ENCODE data around the gene GARIN5B. TPM values are rescaled to one million over a fixed set of nuclear protein-coding genes. Genes with fewer than 3 reads are reported as not detected.
A peak's percentile ranks its signal among the peaks of the same experiment; 100 is the strongest.

GARIN5B gene
- total and polyA plus RNA-seq, 5 donors from 2014 or later: not detected

DNA sequence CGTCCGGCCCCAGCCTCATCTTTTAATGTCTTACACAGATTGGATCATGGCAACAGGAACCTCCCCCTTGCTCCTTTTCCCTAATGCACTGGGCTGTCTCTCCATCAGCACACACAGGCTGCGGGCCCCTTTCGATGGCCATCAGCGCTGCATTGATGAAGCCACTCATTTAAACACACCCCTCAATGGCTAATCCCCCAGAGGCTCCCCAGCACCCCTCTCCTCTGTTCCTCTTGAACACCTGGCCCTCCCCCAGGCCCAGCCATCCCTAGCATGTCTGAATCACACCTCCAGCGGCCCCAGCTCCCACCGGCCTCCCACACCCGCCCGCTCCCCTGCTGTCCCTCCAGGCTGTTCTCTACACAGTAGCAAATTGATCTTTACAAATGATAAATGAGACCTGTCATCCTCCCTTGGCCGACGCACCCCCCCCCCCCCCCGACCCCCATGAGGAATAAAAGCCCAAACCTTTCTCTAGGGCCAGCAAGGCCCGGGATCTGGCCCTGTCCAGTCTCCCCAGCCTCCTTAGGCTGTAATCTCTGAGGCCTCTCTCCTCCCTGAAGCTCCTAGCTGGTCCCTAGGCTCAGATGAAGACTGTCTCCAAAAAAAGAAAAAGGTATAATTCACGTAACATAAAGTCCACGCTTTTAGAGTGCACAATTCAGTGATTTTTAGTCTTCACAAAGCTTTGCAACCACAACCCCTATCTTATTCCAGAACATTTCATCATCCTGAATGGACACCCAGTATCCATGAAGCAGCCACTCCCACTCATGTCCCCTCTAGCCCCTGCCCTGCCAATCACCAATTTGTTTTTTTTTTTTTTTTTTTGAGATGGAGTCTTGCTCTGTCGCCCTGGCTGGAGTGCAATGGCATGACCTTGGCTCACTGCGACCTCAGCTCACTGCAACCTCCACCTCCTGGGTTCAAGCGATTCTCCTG, 30.0 kb upstream of the GARIN5B start:
- H3K27me3 ChIP-seq (ENCODE audit: control insufficient read depth, insufficient read depth, low read length): no peaks in the 10 kb centered on the region
- H3K4me1 Mint-ChIP-seq: peaks cover 7 to 41% (median 23%) of the 10 kb centered on the region in 4 donors
- ATAC-seq (ENCODE audit: low read depth in 2 of 2): no peak
- no peaks in the 10 kb centered on the region for H3K9me3 ChIP-seq (ENCODE audit: control insufficient read depth in 2 of 2, low read length in 2 of 2)
- H3K36me3 Mint-ChIP-seq: peaks cover 19% of the 10 kb centered on the region
- no peak overlapping the region for H3K4me3 ChIP-seq (ENCODE audit: low read depth, low read length)
- DNase-seq: no peak
- H3K9me3 Mint-ChIP-seq: no peaks in the 10 kb centered on the region
- H3K4me1 ChIP-seq (ENCODE audit: control insufficient read depth, insufficient read depth, low read length, poor library complexity, severe bottlenecking): peaks cover 17% of the 10 kb centered on the region
- H3K27me3 Mint-ChIP-seq: no peaks in the 10 kb centered on the region
- H3K36me3 ChIP-seq (ENCODE audit: control insufficient read depth, insufficient read depth, low read length): peaks cover 29% of the 10 kb centered on the region
- H3K27ac Mint-ChIP-seq: peak overlapping the region in 2 of 3 donors; percentile 62 to 80
- no peak overlapping the region for H3K27ac ChIP-seq (ENCODE audit: insufficient read depth, low read length, poor library complexity, severe bottlenecking)
- H3K4me3 Mint-ChIP-seq: peak overlapping the region in 1 of 4 donors; percentile 54

DNA sequence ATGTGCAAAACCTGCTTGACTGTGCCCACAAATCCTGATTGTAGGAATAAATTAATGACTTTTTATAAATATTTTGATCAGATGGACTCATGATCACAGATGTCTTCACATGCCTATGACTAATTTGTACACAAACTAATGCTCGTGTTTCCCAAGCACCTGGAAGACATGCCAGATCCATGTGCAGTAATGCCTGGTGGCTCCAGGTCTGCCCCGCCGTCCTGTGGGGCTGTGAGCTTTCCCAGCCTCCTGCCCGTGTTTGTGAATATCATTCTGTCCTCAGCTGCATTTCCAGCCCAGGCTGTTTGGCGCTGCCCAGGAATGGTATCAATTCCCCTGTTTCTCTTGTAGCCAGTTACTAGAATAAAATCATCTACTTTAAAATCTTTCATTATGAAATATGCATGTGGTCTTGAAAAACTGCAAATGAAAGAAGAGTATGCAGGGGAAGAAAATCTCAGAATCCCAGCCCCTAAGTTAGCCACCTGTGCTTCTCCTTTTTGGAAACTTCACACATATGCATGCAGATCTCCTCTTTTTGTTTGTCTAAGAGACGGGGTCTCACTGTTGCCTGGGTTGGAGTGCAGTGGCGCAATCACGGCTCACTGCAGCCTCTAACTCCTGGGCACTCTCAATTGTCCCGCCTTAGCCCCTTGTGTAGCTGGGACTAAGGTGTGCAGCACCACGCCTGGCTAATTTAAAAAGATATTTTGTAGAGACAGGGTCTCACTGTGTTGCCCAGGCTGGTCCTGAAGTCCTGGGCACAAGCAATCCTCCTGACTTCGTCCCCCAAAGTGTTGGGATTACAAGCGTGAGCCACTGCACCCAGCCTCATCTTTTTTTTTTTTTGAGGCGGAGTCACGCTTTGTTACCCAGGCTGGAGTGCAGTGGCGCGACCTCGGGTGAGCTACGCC, 28.9 kb upstream of the GARIN5B start:
- no peak for ATAC-seq (ENCODE audit: low read depth in 2 of 2)

DNA sequence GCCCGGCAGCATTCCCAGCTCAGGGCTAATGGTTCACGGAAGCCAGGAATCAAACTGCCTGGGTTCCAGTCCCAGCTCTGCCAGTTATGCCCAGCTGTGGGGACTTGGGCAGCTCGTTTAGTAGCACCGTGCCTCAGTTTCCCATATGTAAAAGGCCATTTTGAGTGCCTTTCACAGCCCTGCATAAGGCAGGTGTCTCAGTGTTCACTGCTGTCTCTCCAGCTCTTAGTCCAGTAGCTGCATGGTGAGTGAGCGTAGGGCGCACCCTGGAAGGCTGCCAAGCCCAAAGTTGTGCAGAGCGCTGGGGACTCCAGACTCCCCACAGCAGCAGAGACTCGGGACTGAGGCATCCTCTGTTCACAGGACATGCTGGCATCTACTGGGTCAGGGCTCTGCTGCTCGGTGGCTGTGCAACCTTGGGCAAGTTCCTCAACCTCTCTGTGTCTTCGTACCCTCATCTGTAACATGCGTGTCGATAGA, 28.2 kb upstream of the GARIN5B start:
- DNase-seq: no peak
- Histone ChIP-seq H3K27me3 (ENCODE audit: control insufficient read depth, insufficient read depth, low read length) (no peaks in the 10 kb centered on the region), H3K36me3 (ENCODE audit: control insufficient read depth, insufficient read depth, low read length) (peaks cover 41% of the 10 kb centered on the region), H3K27ac (ENCODE audit: insufficient read depth, low read length, poor library complexity, severe bottlenecking) (no peak overlapping the region), H3K9me3 (ENCODE audit: control insufficient read depth in 2 of 2, low read length in 2 of 2) (no peaks in the 10 kb centered on the region), H3K4me3 (ENCODE audit: low read depth, low read length) (no peak overlapping the region), H3K4me1 (ENCODE audit: control insufficient read depth, insufficient read depth, low read length, poor library complexity, severe bottlenecking) (peaks cover 35% of the 10 kb centered on the region)
- no peaks in the 10 kb centered on the region for H3K27me3 Mint-ChIP-seq
- H3K9me3 Mint-ChIP-seq: no peaks in the 10 kb centered on the region
- peaks cover 26% of the 10 kb centered on the region for H3K36me3 Mint-ChIP-seq
- peaks cover 5 to 58% (median 28%) of the 10 kb centered on the region in 4 donors for H3K4me1 Mint-ChIP-seq
- peak overlapping the region in 1 of 3 donors; percentile 52 for H3K27ac Mint-ChIP-seq
- peak overlapping the region in 1 of 4 donors; percentile 80 for H3K4me3 Mint-ChIP-seq
- ATAC-seq (ENCODE audit: low read depth in 2 of 2): no peak

More for the DNA sequence above, 28.9 kb upstream of the GARIN5B start:
- peak overlapping the region in 1 of 3 donors; percentile 52 for H3K27ac Mint-ChIP-seq
- Histone ChIP-seq H3K4me3 (ENCODE audit: low read depth, low read length) (no peak overlapping the region), H3K4me1 (ENCODE audit: control insufficient read depth, insufficient read depth, low read length, poor library complexity, severe bottlenecking) (peaks cover 29% of the 10 kb centered on the region), H3K27ac (ENCODE audit: insufficient read depth, low read length, poor library complexity, severe bottlenecking) (no peak overlapping the region), H3K9me3 (ENCODE audit: control insufficient read depth in 2 of 2, low read length in 2 of 2) (no peaks in the 10 kb centered on the region), H3K27me3 (ENCODE audit: control insufficient read depth, insufficient read depth, low read length) (no peaks in the 10 kb centered on the region), H3K36me3 (ENCODE audit: control insufficient read depth, insufficient read depth, low read length) (peaks cover 39% of the 10 kb centered on the region)
- no peaks in the 10 kb centered on the region for H3K27me3 Mint-ChIP-seq
- no peak for DNase-seq
- peak overlapping the region in 2 of 4 donors; percentile 27 to 60 for H3K4me3 Mint-ChIP-seq
- H3K4me1 Mint-ChIP-seq: peaks cover 5 to 51% (median 25%) of the 10 kb centered on the region in 4 donors
- no peaks in the 10 kb centered on the region for H3K9me3 Mint-ChIP-seq
- H3K36me3 Mint-ChIP-seq: peaks cover 19% of the 10 kb centered on the region

DNA sequence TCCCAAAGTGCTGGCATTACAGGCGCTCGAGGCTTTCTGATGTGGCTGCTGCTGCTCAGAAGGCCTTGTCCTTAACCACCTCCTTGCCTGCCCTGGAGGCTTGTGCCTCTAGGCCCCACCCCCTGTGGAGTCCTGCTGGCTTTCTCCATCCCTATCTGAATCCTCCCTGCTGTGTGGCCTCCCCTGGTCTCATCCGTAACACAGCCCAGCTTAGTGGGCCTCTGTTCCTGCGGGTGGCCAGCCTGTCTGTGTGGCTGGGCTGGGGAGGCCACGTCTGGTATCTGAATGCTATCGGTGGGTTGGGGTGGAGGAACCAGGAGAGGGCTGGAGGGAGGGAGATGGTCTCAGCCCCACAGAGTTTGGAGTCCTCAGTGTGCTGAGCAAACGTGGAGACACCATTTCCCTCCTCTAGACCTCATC, 27.4 kb upstream of the GARIN5B start:
- Histone ChIP-seq H3K4me1 (ENCODE audit: control insufficient read depth, insufficient read depth, low read length, poor library complexity, severe bottlenecking) (peaks cover 35% of the 10 kb centered on the region), H3K4me3 (ENCODE audit: low read depth, low read length) (no peak overlapping the region), H3K9me3 (ENCODE audit: control insufficient read depth in 2 of 2, low read length in 2 of 2) (no peaks in the 10 kb centered on the region), H3K27ac (ENCODE audit: insufficient read depth, low read length, poor library complexity, severe bottlenecking) (no peak overlapping the region), H3K27me3 (ENCODE audit: control insufficient read depth, insufficient read depth, low read length) (no peaks in the 10 kb centered on the region), H3K36me3 (ENCODE audit: control insufficient read depth, insufficient read depth, low read length) (peaks cover 41% of the 10 kb centered on the region)
- H3K36me3 Mint-ChIP-seq: peaks cover 30% of the 10 kb centered on the region
- no peaks in the 10 kb centered on the region for H3K27me3 Mint-ChIP-seq
- ATAC-seq (ENCODE audit: low read depth in 2 of 2): no peak
- peaks cover 0 to 2% (median 0%) of the 10 kb centered on the region in 7 donors for H3K9me3 Mint-ChIP-seq
- H3K27ac Mint-ChIP-seq: peak overlapping the region in 1 of 3 donors; percentile 19
- peak overlapping the region in 2 of 4 donors; percentile 70 to 80 for H3K4me3 Mint-ChIP-seq
- DNase-seq: no peak
- H3K4me1 Mint-ChIP-seq: peaks cover 5 to 62% (median 33%) of the 10 kb centered on the region in 4 donors

DNA sequence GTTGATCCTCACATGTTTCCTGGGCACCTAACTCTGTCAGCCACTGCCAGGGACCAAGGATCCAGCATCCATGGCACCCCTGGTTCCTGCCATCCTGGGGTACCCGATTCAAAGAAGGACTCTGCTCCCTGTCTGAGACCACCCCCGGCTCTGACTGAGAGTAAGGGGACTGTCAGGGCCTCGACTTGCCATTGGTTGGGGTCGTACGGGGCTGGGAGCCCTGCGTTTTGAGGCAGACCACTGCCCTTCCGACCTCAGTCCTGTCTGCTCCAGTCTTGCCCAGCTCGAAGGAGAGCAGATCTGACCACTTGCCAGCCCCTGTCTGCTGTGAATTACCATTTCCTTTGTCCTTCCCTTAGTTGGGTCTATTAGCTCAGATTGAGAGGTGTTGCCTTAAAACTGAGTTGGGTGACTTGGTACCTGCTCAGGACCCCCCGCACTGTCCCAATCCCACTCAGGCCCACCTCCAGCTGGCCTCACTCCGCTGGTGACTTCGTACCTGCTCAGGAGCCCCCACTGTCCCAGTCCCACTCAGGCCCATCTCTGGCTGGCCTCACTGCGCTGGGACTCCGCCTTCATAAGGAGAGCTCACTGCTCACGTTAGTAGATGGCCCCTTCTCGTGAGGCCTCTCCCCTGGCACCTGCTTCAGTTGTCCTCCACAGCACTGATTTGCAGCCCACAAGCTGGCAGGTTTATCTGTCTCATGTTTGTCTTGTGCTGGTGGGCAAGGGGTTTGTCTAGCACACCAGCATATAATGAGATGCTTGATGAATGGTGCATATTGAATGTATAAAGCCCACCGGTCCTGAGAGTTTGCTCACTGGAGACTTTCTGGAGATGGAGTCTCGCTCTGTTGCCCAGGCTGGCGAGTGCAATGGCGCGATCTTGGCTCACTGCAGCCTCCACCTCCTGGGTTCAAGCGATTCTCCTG, 26.6 kb upstream of the GARIN5B start:
- Histone ChIP-seq H3K4me3 (ENCODE audit: low read depth, low read length) (no peak overlapping the region), H3K27ac (ENCODE audit: insufficient read depth, low read length, poor library complexity, severe bottlenecking) (no peak overlapping the region), H3K27me3 (ENCODE audit: control insufficient read depth, insufficient read depth, low read length) (no peaks in the 10 kb centered on the region), H3K36me3 (ENCODE audit: control insufficient read depth, insufficient read depth, low read length) (peaks cover 41% of the 10 kb centered on the region), H3K9me3 (ENCODE audit: control insufficient read depth in 2 of 2, low read length in 2 of 2) (no peaks in the 10 kb centered on the region), H3K4me1 (ENCODE audit: control insufficient read depth, insufficient read depth, low read length, poor library complexity, severe bottlenecking) (peaks cover 42% of the 10 kb centered on the region)
- peaks cover 5 to 68% (median 34%) of the 10 kb centered on the region in 4 donors for H3K4me1 Mint-ChIP-seq
- ATAC-seq (ENCODE audit: low read depth in 2 of 2) (no peak), DNase-seq (no peak)
- H3K9me3 Mint-ChIP-seq: peaks cover 0 to 2% (median 0%) of the 10 kb centered on the region in 7 donors
- H3K27me3 Mint-ChIP-seq: no peaks in the 10 kb centered on the region
- peak overlapping the region in 2 of 3 donors; percentile 19 to 46 for H3K27ac Mint-ChIP-seq
- peaks cover 30% of the 10 kb centered on the region for H3K36me3 Mint-ChIP-seq
- peak overlapping the region; percentile 28 to 80 (median 54) for H3K4me3 Mint-ChIP-seq

DNA sequence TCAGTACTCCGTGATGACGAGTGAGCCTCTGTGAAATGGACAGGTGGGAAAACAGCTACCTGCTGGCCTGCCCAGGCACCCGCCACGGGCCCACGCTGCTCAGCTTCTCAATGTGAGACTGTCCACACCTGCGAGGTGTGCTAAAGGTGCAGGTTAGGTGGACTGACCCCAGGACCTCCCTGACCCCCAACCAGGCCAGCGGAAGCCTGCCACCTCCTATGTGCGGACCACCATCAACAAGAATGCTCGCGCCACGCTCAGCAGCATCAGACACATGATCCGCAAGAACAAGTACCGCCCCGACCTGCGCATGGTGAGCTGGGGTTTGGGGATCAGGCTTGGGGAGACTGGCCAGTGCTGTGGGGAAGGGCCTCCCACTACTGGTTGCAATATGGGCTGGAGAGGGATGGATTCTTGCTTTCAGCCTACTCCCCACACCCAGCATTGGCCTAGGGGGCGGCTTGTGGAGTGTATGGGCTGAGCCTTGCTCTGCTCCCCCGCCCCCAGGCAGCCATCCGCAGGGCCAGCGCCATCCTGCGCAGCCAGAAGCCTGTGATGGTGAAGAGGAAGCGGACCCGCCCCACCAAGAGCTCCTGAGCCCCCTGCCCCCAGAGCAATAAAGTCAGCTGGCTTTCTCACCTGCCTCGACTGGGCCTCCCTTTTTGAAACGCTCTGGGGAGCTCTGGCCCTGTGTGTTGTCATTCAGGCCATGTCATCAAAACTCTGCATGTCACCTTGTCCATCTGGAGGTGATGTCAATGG, 24.9 kb upstream of the GARIN5B start:
- Mint-ChIP-seq H3K36me3 (peaks cover 30% of the 10 kb centered on the region), H3K9me3 (peaks cover 0 to 2% (median 0%) of the 10 kb centered on the region in 7 donors), H3K4me3 (peak overlapping the region; percentile 97 to 100 (median 100)), H3K4me1 (peaks cover 5 to 75% (median 36%) of the 10 kb centered on the region in 4 donors), H3K27me3 (no peaks in the 10 kb centered on the region), H3K27ac (peak overlapping the region; percentile 84 to 100 (median 95))
- Histone ChIP-seq H3K27ac (ENCODE audit: insufficient read depth, low read length, poor library complexity, severe bottlenecking) (peak overlapping the region; percentile 94), H3K4me3 (ENCODE audit: low read depth, low read length) (peak overlapping the region; percentile 90), H3K9me3 (ENCODE audit: control insufficient read depth in 2 of 2, low read length in 2 of 2) (no peaks in the 10 kb centered on the region), H3K36me3 (ENCODE audit: control insufficient read depth, insufficient read depth, low read length) (peaks cover 41% of the 10 kb centered on the region), H3K4me1 (ENCODE audit: control insufficient read depth, insufficient read depth, low read length, poor library complexity, severe bottlenecking) (peaks cover 53% of the 10 kb centered on the region), H3K27me3 (ENCODE audit: control insufficient read depth, insufficient read depth, low read length) (no peaks in the 10 kb centered on the region)
- no peak for ATAC-seq (ENCODE audit: low read depth in 2 of 2)
- DNase-seq: no peak

Data from CD4-positive, CD25-positive, alpha-beta regulatory T cell (primary cell).